GM23248 (cell line): ENCODE results near the gene CA4. TPM values are rescaled to one million over a fixed set of nuclear protein-coding genes. Genes with fewer than 3 reads are reported as not detected.
"Not testable (repeated sequence)": the region's sequence is repeated elsewhere in the genome, so short reads cannot be mapped to it uniquely, and the experiment has no call there.

Experiments used
- DNase-seq: peaks from one replicate; pipeline ENCODE4 v3.0.0-alpha.2; 2015
- H2AFZ ChIP-seq: fragments of 200-600 bp; sonication (generic); 2 replicates; pipeline ENCODE4 v1.6.1; 2016; ENCODE audit warnings: antibody characterized with exemption
- H3F3A ChIP-seq: fragments of 200-600 bp; sonication (generic); 2 replicates; pipeline ENCODE4 v1.6.1; 2016; ENCODE audit warnings: mild to moderate bottlenecking, antibody characterized with exemption, mixed run types; ENCODE audit not compliant: insufficient read depth
- H3K27ac ChIP-seq: fragments of 200-600 bp; sonication (generic); 2 replicates; pipeline ENCODE4 v1.5.1; 2016; ENCODE audit warnings: mild to moderate bottlenecking
- H3K27me3 ChIP-seq: fragments of 200-600 bp; sonication (generic); replicated peaks from 2 replicates; pipeline ENCODE4 v1.6.1; 2016; ENCODE audit warnings: mild to moderate bottlenecking; ENCODE audit not compliant: insufficient read depth
- H3K36me3 ChIP-seq: fragments of 200-600 bp; sonication (generic); 2 replicates; pipeline ENCODE4 v1.6.1; 2016; ENCODE audit warnings: low read depth, mild to moderate bottlenecking
- H3K4me1 ChIP-seq: fragments of 200-600 bp; sonication (generic); 2 replicates; pipeline ENCODE4 v1.6.1; 2016; ENCODE audit warnings: mild to moderate bottlenecking; ENCODE audit not compliant: insufficient read depth
- H3K4me2 ChIP-seq: fragments of 200-600 bp; sonication (generic); one replicate; pipeline ENCODE4 v1.6.1; 2016; ENCODE audit warnings: mild to moderate bottlenecking; ENCODE audit not compliant: unreplicated experiment
- H3K4me3 ChIP-seq: fragments of 200-600 bp; sonication (generic); 2 replicates; pipeline ENCODE4 v1.5.1; 2016; ENCODE audit warnings: mild to moderate bottlenecking
- H3K79me2 ChIP-seq: fragments of 200-600 bp; sonication (generic); 2 replicates; pipeline ENCODE4 v1.6.1; 2016; ENCODE audit warnings: mild to moderate bottlenecking; ENCODE audit not compliant: insufficient read depth
- H3K9ac ChIP-seq: fragments of 200-600 bp; sonication (generic); 2 replicates; pipeline ENCODE4 v1.6.1; 2016; ENCODE audit warnings: mild to moderate bottlenecking
- H3K9me2 ChIP-seq: fragments of 200-600 bp; sonication (generic); 2 replicates; pipeline ENCODE4 v1.6.1; 2016; ENCODE audit warnings: mixed run types, mild to moderate bottlenecking, moderate library complexity; ENCODE audit not compliant: insufficient read depth
- H3K9me3 ChIP-seq: fragments of 200-600 bp; sonication (generic); one replicate; pipeline ENCODE4 v1.6.1; 2017; ENCODE audit warnings: low read depth
- H4K20me1 ChIP-seq: fragments of 200-600 bp; sonication (generic); 2 replicates; pipeline ENCODE4 v1.6.0; 2016; ENCODE audit not compliant: insufficient read depth
- EZH2 ChIP-seq: fragments of 200-600 bp; sonication (generic); IDR thresholded peaks from 2 replicates; pipeline ENCODE4 v1.6.1; 2018; ENCODE audit warnings: antibody characterized with exemption, mild to moderate bottlenecking; ENCODE audit not compliant: insufficient read depth, poor library complexity, severe bottlenecking
- EZH2phosphoT487 ChIP-seq: fragments of 200-600 bp; sonication (generic); IDR thresholded peaks from 2 replicates; pipeline ENCODE4 v1.6.1; 2018; ENCODE audit warnings: antibody characterized with exemption, moderate library complexity, mild to moderate bottlenecking, low read depth; ENCODE audit not compliant: insufficient read depth
- WGBS, 2 experiments: methylation state at CpG; one replicate each; pipeline ENCODE4 v1.1.6; 2015 to 2017; ENCODE audit warnings: low lambda C conversion rate in 2 of 2, low coverage in 1 of 2; ENCODE audit errors: missing lambda C conversion rate in 2 of 2; 5-methylcytosine and 5-hydroxymethylcytosine counted together
- in situ Hi-C: fragments of 300-500 bp; cut with MboI; formaldehyde crosslinking; loops from 2 replicates; pipeline ENCODE4 v1.15.0; 2020
- polyA plus RNA-seq: library from polyadenylated mRNA; unstranded; fragments of >200 nt; fragmentation: Nextera tagmentation; extraction: Ambion mirVana; gene quantifications from 2 replicates; pipeline ENCODE4 v1.2.1, GENCODE V29; 2016
- total RNA-seq: library from RNA; depleted of rRNA; stranded (reverse); fragments of >200 nt; shearing (Covaris generic); gene quantifications from 2 replicates; pipeline ENCODE4 v1.2.3, GENCODE V29; 2014

Gene CA4
- total and polyA plus RNA-seq, 2 experiments from 2014 or later = not detected

DNA sequence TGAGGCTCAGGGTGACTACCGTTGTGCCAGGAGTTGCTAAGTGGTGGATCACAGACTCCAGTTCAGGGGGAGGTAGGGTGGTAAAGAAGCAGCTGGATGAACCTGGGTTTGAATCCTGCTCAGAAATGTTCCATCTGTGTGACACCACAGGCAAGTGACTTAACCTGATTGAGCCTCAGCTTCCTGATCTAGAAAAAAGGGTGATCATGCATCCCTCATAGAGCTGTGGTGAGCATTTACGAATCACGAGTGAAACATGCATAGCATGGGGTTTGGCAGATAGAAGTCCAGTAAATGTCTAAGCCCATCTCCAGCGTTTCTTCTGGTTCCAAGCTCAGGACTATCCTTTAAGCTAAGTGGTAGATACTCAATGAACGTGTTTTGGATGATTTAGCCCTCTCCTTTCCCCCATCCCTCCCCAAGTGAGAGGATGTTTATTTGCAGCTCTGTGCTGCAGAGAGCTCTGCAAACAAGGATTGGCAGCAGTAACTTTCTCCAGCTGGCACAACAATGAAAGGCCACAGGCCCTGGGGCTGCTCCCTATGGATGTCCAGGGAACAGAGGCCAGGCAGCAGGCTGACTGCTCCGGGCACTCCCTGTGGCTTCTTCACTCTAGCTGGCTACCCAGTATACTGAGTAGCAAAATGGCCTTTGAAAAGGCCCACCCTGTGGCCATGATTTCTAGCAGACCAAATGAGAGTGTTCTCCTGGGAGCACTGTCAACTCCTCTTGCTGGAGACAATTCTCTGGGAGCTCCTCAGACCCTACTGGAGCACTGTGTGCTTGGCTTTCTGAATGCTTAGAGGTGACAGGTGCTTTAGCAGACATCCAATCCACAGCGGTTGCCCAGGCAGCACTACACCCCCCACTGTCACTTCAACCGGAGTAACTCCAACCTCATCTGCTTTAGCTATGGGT is 21.3 kb downstream of the CA4 start:
- Histone ChIP-seq H2AFZ (no peak overlapping the region), H3K9me3 (no peaks in the 10 kb centered on the region), H3K4me2 (no peak overlapping the region), H4K20me1 (no peaks in the 10 kb centered on the region), H3K79me2 (no peaks in the 10 kb centered on the region), H3K27me3 (no peaks in the 10 kb centered on the region), H3K27ac (no peak overlapping the region), H3K36me3 (no peaks in the 10 kb centered on the region), H3K4me3 (no peak overlapping the region), H3K4me1 (peaks cover 26% of the 10 kb centered on the region), H3K9ac (no peak overlapping the region), H3F3A (peaks cover 31% of the 10 kb centered on the region), H3K9me2 (no peaks in the 10 kb centered on the region)
- TF ChIP-seq EZH2 (no peak), EZH2phosphoT487 (no peak)
- in situ Hi-C loops = no loop called here
- 92 to 93% methylated on average over 8 of the region's 8 CpGs for WGBS, 2 experiments
- DNase-seq = peak; percentile 46

DNA sequence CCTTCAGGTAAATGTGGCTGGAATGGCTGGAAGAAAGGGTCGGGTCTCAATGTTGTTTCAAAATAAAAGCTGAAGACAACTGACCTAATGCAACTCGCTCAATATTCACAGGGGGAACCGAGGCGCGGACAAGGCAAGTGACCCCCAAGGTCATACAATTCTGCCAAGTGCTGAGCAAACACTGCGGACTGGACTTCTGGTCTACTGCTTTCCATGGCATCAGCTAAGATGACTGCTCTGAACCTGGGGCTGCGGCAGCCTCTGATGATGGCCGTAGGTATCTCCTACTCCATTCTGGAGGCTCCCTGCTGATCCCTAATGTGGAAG is 21.9 kb downstream of the CA4 start:
- H3K9me2 ChIP-seq = no peaks in the 10 kb centered on the region
- H3K9me3 ChIP-seq = no peaks in the 10 kb centered on the region
- no peaks in the 10 kb centered on the region for H4K20me1 ChIP-seq
- H2AFZ ChIP-seq = no peak overlapping the region
- H3K27me3 ChIP-seq = no peaks in the 10 kb centered on the region
- no peaks in the 10 kb centered on the region; the same call in 1 of the 2 replicates for H3K36me3 ChIP-seq
- no peak overlapping the region for H3K27ac ChIP-seq
- no peak overlapping the region for H3K4me3 ChIP-seq
- peaks cover 31% of the 10 kb centered on the region for H3F3A ChIP-seq
- 84% methylated on average over 8 of the region's 8 CpGs for WGBS, 2 experiments
- no peak overlapping the region for H3K4me2 ChIP-seq
- peaks cover 26% of the 10 kb centered on the region for H3K4me1 ChIP-seq
- H3K79me2 ChIP-seq = no peaks in the 10 kb centered on the region
- TF ChIP-seq EZH2 (no peak), EZH2phosphoT487 (no peak)
- no peak for DNase-seq
- in situ Hi-C loops = no loop called here
- H3K9ac ChIP-seq = no peak overlapping the region

DNA sequence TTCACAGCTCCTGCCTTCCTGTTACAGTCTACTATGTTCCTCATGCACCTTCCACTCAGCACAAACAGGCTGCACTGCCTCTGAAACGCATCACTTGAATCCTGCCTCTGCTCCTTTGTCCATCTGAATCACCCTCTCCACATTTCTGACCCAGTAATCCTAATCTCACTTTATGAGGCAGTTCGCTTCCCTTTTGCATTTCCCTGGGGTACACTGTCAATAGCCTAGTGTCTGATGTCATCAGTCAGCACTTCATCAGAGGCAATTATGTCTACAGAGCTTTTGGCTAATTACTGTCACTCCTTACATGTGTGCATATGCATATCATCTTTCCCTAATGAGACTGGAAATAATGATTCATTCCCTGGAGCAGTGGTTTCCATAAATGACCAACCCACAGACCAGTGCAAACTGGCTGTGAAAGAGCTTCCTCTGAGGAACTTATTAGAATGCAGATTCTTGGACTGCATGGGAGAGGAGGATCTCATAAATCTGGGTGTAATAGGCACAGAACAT is 23.6 kb downstream of the CA4 start:
- Histone ChIP-seq H2AFZ (no peak overlapping the region), H4K20me1 (no peaks in the 10 kb centered on the region), H3F3A (peaks cover 33% of the 10 kb centered on the region), H3K4me2 (no peak overlapping the region), H3K9ac (no peak overlapping the region), H3K4me1 (peaks cover 26% of the 10 kb centered on the region), H3K27ac (peak overlapping the region; percentile 40), H3K79me2 (no peaks in the 10 kb centered on the region), H3K9me3 (no peaks in the 10 kb centered on the region), H3K36me3 (peaks cover 6% of the 10 kb centered on the region; the same call in 1 of the 2 replicates), H3K4me3 (no peak overlapping the region), H3K27me3 (no peaks in the 10 kb centered on the region), H3K9me2 (no peaks in the 10 kb centered on the region)
- TF ChIP-seq EZH2 = no peak
- no peak for TF ChIP-seq EZH2phosphoT487
- 20 to 23% methylated on average over 2 of the region's 2 CpGs for WGBS, 2 experiments
- in situ Hi-C loops = no loop called here
- DNase-seq = peak; percentile 82

DNA sequence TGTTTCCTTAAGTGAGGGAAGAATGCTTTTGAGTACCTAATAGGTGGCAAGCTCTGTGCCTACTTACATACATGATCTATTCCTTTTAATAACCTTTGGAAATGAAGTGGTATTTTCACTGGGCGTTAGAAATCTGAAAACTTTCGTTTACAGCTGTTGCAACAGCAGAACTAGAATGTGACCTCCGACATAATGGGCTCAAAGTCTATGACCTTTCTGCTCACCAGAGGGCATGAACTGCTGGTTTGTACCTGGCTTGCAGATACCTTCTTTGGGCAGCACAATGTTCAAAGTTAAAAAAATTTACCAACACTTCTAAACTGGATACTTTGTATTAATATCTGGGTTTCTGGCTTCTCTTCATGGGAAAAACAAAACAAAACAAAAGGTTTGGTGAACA is 24.3 kb downstream of the CA4 start:
- Histone ChIP-seq H3K27ac (peak overlapping the region; percentile 40), H3K4me1 (peaks cover 26% of the 10 kb centered on the region), H3F3A (peaks cover 37% of the 10 kb centered on the region), H3K36me3 (peaks cover 9% of the 10 kb centered on the region; the same call in 1 of the 2 replicates), H3K9me3 (no peaks in the 10 kb centered on the region), H2AFZ (no peak overlapping the region), H3K4me3 (no peak overlapping the region), H3K79me2 (no peaks in the 10 kb centered on the region), H4K20me1 (no peaks in the 10 kb centered on the region), H3K9ac (no peak overlapping the region), H3K9me2 (no peaks in the 10 kb centered on the region), H3K4me2 (no peak overlapping the region), H3K27me3 (no peaks in the 10 kb centered on the region)
- in situ Hi-C loops = no loop called here
- DNase-seq = no peak
- no peak for TF ChIP-seq EZH2phosphoT487
- WGBS, 2 experiments = 46 to 51% methylated on average over 3 of the region's 3 CpGs

DNA sequence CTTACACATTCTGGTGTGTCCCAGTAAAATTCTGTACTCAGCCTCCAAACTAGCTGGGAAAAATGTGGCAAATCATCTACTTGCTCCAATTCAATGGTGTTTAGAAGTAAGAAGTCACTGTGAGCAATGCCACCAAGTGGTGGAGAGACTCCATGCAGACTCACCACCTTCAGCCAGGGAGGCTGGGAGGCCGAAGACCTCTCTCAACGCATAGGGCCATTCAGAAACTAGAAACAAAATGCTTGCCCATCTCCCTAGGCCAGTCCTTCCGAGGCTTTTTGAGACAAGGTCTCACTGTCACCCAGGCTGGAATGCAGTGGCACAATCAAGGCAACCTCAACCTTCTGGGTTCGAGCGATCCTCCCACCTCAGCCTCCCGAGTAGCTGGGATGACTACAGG is 25.0 kb downstream of the CA4 start:
- H2AFZ ChIP-seq, H3K9ac ChIP-seq, H3K79me2 ChIP-seq, H3K36me3 ChIP-seq, H3K4me3 ChIP-seq, H3K27me3 ChIP-seq, H3K27ac ChIP-seq, H4K20me1 ChIP-seq, H3K9me2 ChIP-seq, H3K9me3 ChIP-seq, H3K4me2 ChIP-seq, in situ Hi-C loops: not testable (repeated sequence)
- Histone ChIP-seq H3F3A (peaks cover 37% of the 10 kb centered on the region), H3K4me1 (peaks cover 25% of the 10 kb centered on the region)
- peak; percentile 28 for DNase-seq
- 95 to 97% methylated on average over 6 of the region's 6 CpGs for WGBS, 2 experiments

DNA sequence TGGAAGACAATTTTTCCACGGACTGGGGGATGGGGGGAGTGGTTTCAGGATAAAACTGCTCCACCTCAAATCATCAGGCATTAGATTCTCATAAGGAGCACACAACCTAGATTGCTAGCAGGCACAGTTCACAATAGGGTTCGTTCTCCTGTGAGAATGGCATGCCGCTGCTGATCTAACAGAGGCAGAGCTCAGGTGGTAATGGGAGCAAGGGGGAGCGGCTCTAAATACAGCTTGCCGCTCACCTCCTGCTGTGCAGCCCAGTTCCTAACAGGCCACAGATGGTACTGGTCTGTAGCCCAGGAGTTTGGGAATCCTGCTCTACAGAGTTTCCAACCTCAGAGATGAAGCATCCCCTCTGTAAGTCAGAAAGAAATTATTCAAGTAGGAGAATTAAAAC is 27.0 kb downstream of the CA4 start:
- H3K4me1 ChIP-seq = peaks cover 15% of the 10 kb centered on the region; the same call in 1 of the 2 replicates
- DNase-seq, H3K9me2 ChIP-seq, H3K79me2 ChIP-seq, H2AFZ ChIP-seq, in situ Hi-C loops, H3K9ac ChIP-seq, H3K4me3 ChIP-seq, H3K9me3 ChIP-seq, H4K20me1 ChIP-seq, H3K27me3 ChIP-seq, H3K27ac ChIP-seq, H3K4me2 ChIP-seq: not testable (repeated sequence)
- H3K36me3 ChIP-seq = peaks cover 21% of the 10 kb centered on the region; the same call in 1 of the 2 replicates
- H3F3A ChIP-seq = peaks cover 29% of the 10 kb centered on the region
- 77 to 86% methylated on average over 5 of the region's 5 CpGs for WGBS, 2 experiments
